DOHH2 (cell line): ENCODE results near the gene CDC25B.
"Not testable (repeated sequence)": the region's sequence is repeated elsewhere in the genome, so short reads cannot be mapped to it uniquely, and the experiment has no call there.

ENCODE experiments used
- H3F3A ChIP-seq: fragments of 200-600 bp; sonication (generic), shearing (Covaris generic); 2 replicates; pipeline ENCODE4 v1.6.0; 2016; ENCODE audit warnings: antibody characterized with exemption, mild to moderate bottlenecking; ENCODE audit not compliant: control insufficient read depth, insufficient read depth
- H3K27ac ChIP-seq: fragments of 200-600 bp; sonication (generic); 2 replicates; pipeline ENCODE4 v1.5.1; 2014; ENCODE audit warnings: low read depth, mild to moderate bottlenecking, low read length, moderate library complexity
- H3K27me3 ChIP-seq: fragments of 200-600 bp; sonication (generic); 2 replicates; pipeline ENCODE4 v1.6.1; 2014; ENCODE audit warnings: mild to moderate bottlenecking, low read length, mixed read lengths; ENCODE audit not compliant: control insufficient read depth
- H3K36me3 ChIP-seq: fragments of 200-600 bp; sonication (generic); 2 replicates; pipeline ENCODE4 v1.6.1; 2014; ENCODE audit warnings: mild to moderate bottlenecking, low read length, moderate library complexity, mixed read lengths; ENCODE audit not compliant: control insufficient read depth
- H3K4me1 ChIP-seq: fragments of 200-600 bp; sonication (generic); 2 replicates; pipeline ENCODE4 v1.6.1; 2014; ENCODE audit warnings: mild to moderate bottlenecking, low read length, mixed read lengths; ENCODE audit not compliant: control insufficient read depth
- H3K4me2 ChIP-seq: fragments of 200-600 bp; sonication (generic); 2 replicates; pipeline ENCODE4 v1.6.0; 2014; ENCODE audit warnings: mild to moderate bottlenecking, low read length, moderate library complexity
- H3K4me3 ChIP-seq: fragments of 200-600 bp; sonication (generic); 2 replicates; pipeline ENCODE4 v1.5.1; 2014; ENCODE audit warnings: mild to moderate bottlenecking, low read length, mixed read lengths
- H3K79me2 ChIP-seq: fragments of 200-600 bp; sonication (generic); 2 replicates; pipeline ENCODE4 v1.6.1; 2014; ENCODE audit warnings: mild to moderate bottlenecking, low read length, mixed read lengths; ENCODE audit not compliant: control insufficient read depth
- H3K9me2 ChIP-seq: fragments of 200-600 bp; sonication (generic); replicated peaks from 2 replicates; pipeline ENCODE4 v1.6.1; 2014; ENCODE audit warnings: mild to moderate bottlenecking, low read length, mixed read lengths; ENCODE audit not compliant: control insufficient read depth
- H3K9me3 ChIP-seq: fragments of 200-600 bp; sonication (generic); 2 replicates; pipeline ENCODE4 v1.6.1; 2014; ENCODE audit warnings: antibody characterized with exemption, low read length, mixed read lengths; ENCODE audit not compliant: control insufficient read depth, insufficient read depth
- H4K20me1 ChIP-seq: fragments of 200-600 bp; sonication (generic); 2 replicates; pipeline ENCODE4 v1.6.0; 2014; ENCODE audit warnings: low read depth, mild to moderate bottlenecking, antibody characterized with exemption, low read length, moderate library complexity; ENCODE audit not compliant: control insufficient read depth, insufficient read depth
- CTCF ChIP-seq: fragments of 200-600 bp; sonication (generic); IDR thresholded peaks from one replicate; pipeline ENCODE4 v1.5.1; 2014; ENCODE audit warnings: antibody characterized with exemption, mild to moderate bottlenecking, low read depth, low read length; ENCODE audit not compliant: poor library complexity, severe bottlenecking
- EZH2phosphoT487 ChIP-seq: fragments of 200-600 bp; sonication (generic); IDR thresholded peaks from 2 replicates; pipeline ENCODE4 v1.6.1; 2017; ENCODE audit warnings: borderline replicate concordance, mild to moderate bottlenecking, antibody characterized with exemption, low read length, moderate library complexity, mixed read lengths

The CDC25B gene

DNA sequence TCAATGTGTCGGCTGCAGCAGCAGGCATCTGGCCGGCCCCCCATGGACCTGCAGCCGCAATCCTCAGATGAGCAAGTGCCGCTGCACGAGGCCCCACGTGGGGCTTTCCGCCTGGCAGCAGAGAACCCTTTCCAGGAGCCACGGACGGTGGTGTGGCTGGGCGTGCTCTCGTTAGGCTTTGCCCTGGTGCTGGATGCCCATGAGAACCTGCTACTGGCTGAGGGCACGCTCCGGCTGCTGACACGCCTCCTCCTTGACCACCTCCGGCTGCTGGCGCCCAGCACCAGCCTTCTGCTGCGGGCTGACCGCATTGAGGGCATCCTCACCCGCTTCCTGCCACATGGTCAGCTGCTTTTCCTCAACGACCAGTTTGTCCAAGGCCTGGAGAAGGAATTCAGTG is 27.8 kb downstream of the CDC25B start:
- no peak overlapping the region for H3K4me2 ChIP-seq
- H3F3A ChIP-seq = no peaks in the 10 kb centered on the region
- H3K4me3 ChIP-seq = no peak overlapping the region
- H4K20me1 ChIP-seq = no peaks in the 10 kb centered on the region
- no peaks in the 10 kb centered on the region for H3K9me3 ChIP-seq
- no peak overlapping the region for H3K27ac ChIP-seq
- peaks cover 21% of the 10 kb centered on the region for H3K36me3 ChIP-seq
- H3K4me1 ChIP-seq = peaks cover 20% of the 10 kb centered on the region
- TF ChIP-seq CTCF (no peak), EZH2phosphoT487 (no peak)
- H3K27me3 ChIP-seq = no peaks in the 10 kb centered on the region
- peaks cover 14% of the 10 kb centered on the region for H3K79me2 ChIP-seq
- no peaks in the 10 kb centered on the region for H3K9me2 ChIP-seq

DNA sequence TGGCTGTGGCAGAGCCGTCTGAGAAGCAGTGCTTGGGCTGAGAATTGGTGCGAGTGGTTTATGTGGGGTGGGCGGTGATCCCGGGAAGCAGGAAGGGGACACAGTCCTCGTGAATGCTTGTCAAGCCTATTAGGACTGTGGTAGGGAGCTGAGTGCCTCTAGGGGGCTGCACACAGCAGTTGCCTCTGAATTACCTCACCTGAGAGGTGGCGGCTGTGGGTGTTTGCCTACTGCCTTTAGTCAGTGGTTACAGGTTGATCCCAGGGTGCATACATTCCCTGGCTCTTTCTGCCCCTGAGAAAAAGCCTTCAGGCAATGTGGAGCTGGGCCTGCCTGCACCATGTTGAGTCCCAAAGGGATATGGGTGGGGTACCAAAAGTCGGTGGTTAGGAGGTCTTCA is 29.4 kb downstream of the CDC25B start:
- no peak overlapping the region for H3K4me3 ChIP-seq
- H3K4me2 ChIP-seq = no peak overlapping the region
- no peaks in the 10 kb centered on the region for H4K20me1 ChIP-seq
- no peak for TF ChIP-seq EZH2phosphoT487
- H3K4me1 ChIP-seq = peaks cover 11% of the 10 kb centered on the region
- H3K9me3 ChIP-seq = no peaks in the 10 kb centered on the region
- no peak overlapping the region for H3K27ac ChIP-seq
- peaks cover 21% of the 10 kb centered on the region for H3K36me3 ChIP-seq
- no peaks in the 10 kb centered on the region for H3K27me3 ChIP-seq
- peaks cover 14% of the 10 kb centered on the region for H3K79me2 ChIP-seq
- H3K9me2 ChIP-seq = no peaks in the 10 kb centered on the region
- no peaks in the 10 kb centered on the region for H3F3A ChIP-seq

GRCh38 chr20:3826420-3826819 is 30.3 kb downstream of the CDC25B start:
- peaks cover 9% of the 10 kb centered on the region for H3K4me1 ChIP-seq
- no peak overlapping the region for H3K4me3 ChIP-seq
- no peaks in the 10 kb centered on the region for H3K27me3 ChIP-seq
- H3K36me3 ChIP-seq = peaks cover 21% of the 10 kb centered on the region
- TF ChIP-seq CTCF (no peak), EZH2phosphoT487 (no peak)
- no peaks in the 10 kb centered on the region for H3K9me3 ChIP-seq
- H3K4me2 ChIP-seq = no peak overlapping the region
- no peaks in the 10 kb centered on the region for H3K9me2 ChIP-seq
- peaks cover 7% of the 10 kb centered on the region for H3K79me2 ChIP-seq
- no peak overlapping the region for H3K27ac ChIP-seq
- no peaks in the 10 kb centered on the region for H4K20me1 ChIP-seq
- no peaks in the 10 kb centered on the region for H3F3A ChIP-seq

GRCh38 chr20:3828798-3829197 is 32.7 kb downstream of the CDC25B start:
- H3K27me3 ChIP-seq = no peaks in the 10 kb centered on the region
- H3K9me3 ChIP-seq = no peaks in the 10 kb centered on the region
- no peak overlapping the region for H3K4me3 ChIP-seq
- peaks cover 10% of the 10 kb centered on the region; the same call in 1 of the 2 replicates for H3K36me3 ChIP-seq
- no peaks in the 10 kb centered on the region for H3K9me2 ChIP-seq
- 0 out of 2 replicates have a peak, but pooled peaks cover 5% of the 10 kb centered on the region for H3K4me1 ChIP-seq
- no peaks in the 10 kb centered on the region for H3K79me2 ChIP-seq
- H4K20me1 ChIP-seq = no peaks in the 10 kb centered on the region
- no peak overlapping the region for H3K4me2 ChIP-seq
- no peak for TF ChIP-seq CTCF
- no peak for TF ChIP-seq EZH2phosphoT487
- no peak overlapping the region for H3K27ac ChIP-seq
- H3F3A ChIP-seq = no peaks in the 10 kb centered on the region

GRCh38 chr20:3829891-3830290 is 33.8 kb downstream of the CDC25B start:
- H3K27ac ChIP-seq, H3K27me3 ChIP-seq, H3K36me3 ChIP-seq, H3F3A ChIP-seq, H3K9me3 ChIP-seq, H3K79me2 ChIP-seq, H3K4me2 ChIP-seq, H3K4me3 ChIP-seq, H4K20me1 ChIP-seq, H3K4me1 ChIP-seq, H3K9me2 ChIP-seq: not testable (repeated sequence)
